WTC11 (cell line): ENCODE measurements around the gene A1CF. TPM values are rescaled to one million over a fixed set of nuclear protein-coding genes. Genes with fewer than 3 reads are reported as not detected.

ENCODE experiments used
- ATAC-seq: fragments of 200-7000 bp; cut with Tn5 transposase; 2 replicates; pipeline ENCODE4 v1.10.0; 2021; ENCODE audit warnings: mild to moderate bottlenecking, moderate library complexity
- CTCF ChIA-PET: fragments of 300-600 bp; sonication (Branson Sonifier 250); formaldehyde crosslinking; loops from one replicate; lab custom pipeline; 2021; ENCODE audit warnings: antibody characterized with exemption; lab: Charles Lee
- POLR2A ChIA-PET: fragments of 350-600 bp; sonication (Branson Sonifier 250); formaldehyde crosslinking; loops from one replicate; lab custom pipeline; 2021; ENCODE audit warnings: antibody characterized with exemption; lab: Charles Lee
- DNase-seq: peaks from one replicate; pipeline ENCODE4 v3.0.0; 2021; ENCODE audit warnings: low spot score
- H3K27ac Mint-ChIP-seq: 2 replicates; pipeline ENCODE4 v1.8.0; 2021; ENCODE audit warnings: mixed read lengths
- H3K27me3 Mint-ChIP-seq: 2 replicates; pipeline ENCODE4 v1.8.0; 2021; ENCODE audit warnings: low read depth, mild to moderate bottlenecking, moderate library complexity, mixed read lengths
- H3K36me3 Mint-ChIP-seq: 2 replicates; pipeline ENCODE4 v1.8.0; 2021; ENCODE audit warnings: mixed read lengths
- H3K4me1 Mint-ChIP-seq: 2 replicates; pipeline ENCODE4 v1.8.0; 2022; ENCODE audit warnings: mixed read lengths
- H3K4me3 Mint-ChIP-seq: 2 replicates; pipeline ENCODE4 v1.8.0; 2021; ENCODE audit warnings: mild to moderate bottlenecking, moderate library complexity, mixed read lengths
- H3K9me3 Mint-ChIP-seq: 2 replicates; pipeline ENCODE4 v1.8.0; 2021; ENCODE audit warnings: mixed read lengths
- ATF1 ChIP-seq: sonication (generic); formaldehyde crosslinking; IDR thresholded peaks from 2 replicates; pipeline ENCODE4 v1.8.1; 2023; ENCODE audit warnings: mild to moderate bottlenecking, moderate library complexity, missing genetic modification reagents
- CBFB ChIP-seq: sonication (generic); formaldehyde crosslinking; IDR thresholded peaks from 2 replicates; pipeline ENCODE4 v1.8.1; 2022; ENCODE audit warnings: mild to moderate bottlenecking, low read depth, missing genetic modification reagents
- EMX1 ChIP-seq: fragments of 250-450 bp; sonication (Bioruptor Pico); IDR thresholded peaks from 2 replicates; pipeline ENCODE4 v1.8.0; 2021; ENCODE audit warnings: mild to moderate bottlenecking
- GRHL2 ChIP-seq: fragments of 250-450 bp; sonication (Bioruptor Pico); IDR thresholded peaks from 2 replicates; pipeline ENCODE4 v1.8.0; 2022; ENCODE audit warnings: mild to moderate bottlenecking, moderate library complexity; ENCODE audit not compliant: insufficient replicate concordance, severe bottlenecking
- JAZF1 ChIP-seq: fragments of 250-450 bp; sonication (Bioruptor Pico); IDR thresholded peaks from 2 replicates; pipeline ENCODE4 v1.9.0; 2021; ENCODE audit warnings: moderate library complexity, mild to moderate bottlenecking, inconsistent platforms
- KAT7 ChIP-seq: sonication (generic); formaldehyde crosslinking; IDR thresholded peaks from 2 replicates; pipeline ENCODE4 v1.8.1; 2023; ENCODE audit warnings: missing genetic modification reagents, mild to moderate bottlenecking, borderline replicate concordance
- NFATC4 ChIP-seq: fragments of 250-450 bp; sonication (Bioruptor Pico); IDR thresholded peaks from 2 replicates; pipeline ENCODE4 v1.9.0; 2021; ENCODE audit warnings: mild to moderate bottlenecking
- OVOL2 ChIP-seq: fragments of 250-450 bp; sonication (Bioruptor Pico); IDR thresholded peaks from 2 replicates; pipeline ENCODE4 v1.9.0; 2021; ENCODE audit warnings: mild to moderate bottlenecking, borderline replicate concordance
- PRRX2 ChIP-seq: fragments of 250-450 bp; sonication (Bioruptor Pico); IDR thresholded peaks from 2 replicates; pipeline ENCODE4 v1.8.0; 2021; ENCODE audit warnings: mild to moderate bottlenecking
- TEAD1 ChIP-seq: sonication (generic); formaldehyde crosslinking; IDR thresholded peaks from 2 replicates; pipeline ENCODE4 v1.8.0; 2022; ENCODE audit warnings: mild to moderate bottlenecking, missing genetic modification reagents
- TP53 ChIP-seq: sonication (generic); formaldehyde crosslinking; IDR thresholded peaks from 2 replicates; pipeline ENCODE4 v1.8.1; 2023; ENCODE audit warnings: mild to moderate bottlenecking, missing genetic modification reagents
- ZBTB21 ChIP-seq: sonication (generic); formaldehyde crosslinking; IDR thresholded peaks from 2 replicates; pipeline ENCODE4 v1.8.1; 2023; ENCODE audit warnings: mild to moderate bottlenecking, missing genetic modification reagents, borderline replicate concordance
- ZNF219 ChIP-seq: sonication (generic); formaldehyde crosslinking; IDR thresholded peaks from 2 replicates; pipeline ENCODE4 v1.8.0; 2023; ENCODE audit warnings: missing genetic modification reagents, mild to moderate bottlenecking, borderline replicate concordance
- ZNF423 ChIP-seq: fragments of 250-450 bp; sonication (Bioruptor Pico); IDR thresholded peaks from 2 replicates; pipeline ENCODE4 v2.1.2; 2022; ENCODE audit warnings: mild to moderate bottlenecking, moderate library complexity
- ZNF671 ChIP-seq: fragments of 250-450 bp; sonication (Bioruptor Pico); IDR thresholded peaks from 2 replicates; pipeline ENCODE4 v1.8.0; 2021; ENCODE audit warnings: mild to moderate bottlenecking
- total RNA-seq: library from RNA; stranded (reverse); gene quantifications from 3 replicates; pipeline ENCODE4 v1.2.3, GENCODE V29; 2021
- TF ChIP-seq, protein P1 (sequence below): sonication (generic); formaldehyde crosslinking; IDR thresholded peaks from 2 replicates; pipeline ENCODE4 v1.8.0; 2022; ENCODE audit warnings: mild to moderate bottlenecking, missing genetic modification reagents
- TF ChIP-seq, protein P2 (sequence below): fragments of 200-600 bp; IDR thresholded peaks from 2 replicates; pipeline ENCODE4 v1.8.0; 2022; ENCODE audit warnings: antibody characterized with exemption
- TF ChIP-seq, protein P3 (sequence below): sonication (generic); formaldehyde crosslinking; IDR thresholded peaks from 2 replicates; pipeline ENCODE4 v1.8.0; 2022; ENCODE audit warnings: mild to moderate bottlenecking, missing genetic modification reagents
- TF ChIP-seq, protein P4 (sequence below): fragments of 250-450 bp; sonication (Bioruptor Pico); IDR thresholded peaks from 2 replicates; pipeline ENCODE4 v1.9.0; 2021; ENCODE audit warnings: mild to moderate bottlenecking, borderline replicate concordance
- TF ChIP-seq, protein P5 (sequence below): sonication (generic); formaldehyde crosslinking; IDR thresholded peaks from 2 replicates; pipeline ENCODE4 v1.8.0; 2022; ENCODE audit warnings: mild to moderate bottlenecking, missing genetic modification reagents
- TF ChIP-seq, protein P6 (sequence below): fragments of 250-450 bp; sonication (Bioruptor Pico); IDR thresholded peaks from 2 replicates; pipeline ENCODE4 v2.1.2; 2022; ENCODE audit warnings: mild to moderate bottlenecking, moderate library complexity

The A1CF gene
- total RNA-seq, 1 experiment from 2014 or later = 0.07 TPM

DNA sequence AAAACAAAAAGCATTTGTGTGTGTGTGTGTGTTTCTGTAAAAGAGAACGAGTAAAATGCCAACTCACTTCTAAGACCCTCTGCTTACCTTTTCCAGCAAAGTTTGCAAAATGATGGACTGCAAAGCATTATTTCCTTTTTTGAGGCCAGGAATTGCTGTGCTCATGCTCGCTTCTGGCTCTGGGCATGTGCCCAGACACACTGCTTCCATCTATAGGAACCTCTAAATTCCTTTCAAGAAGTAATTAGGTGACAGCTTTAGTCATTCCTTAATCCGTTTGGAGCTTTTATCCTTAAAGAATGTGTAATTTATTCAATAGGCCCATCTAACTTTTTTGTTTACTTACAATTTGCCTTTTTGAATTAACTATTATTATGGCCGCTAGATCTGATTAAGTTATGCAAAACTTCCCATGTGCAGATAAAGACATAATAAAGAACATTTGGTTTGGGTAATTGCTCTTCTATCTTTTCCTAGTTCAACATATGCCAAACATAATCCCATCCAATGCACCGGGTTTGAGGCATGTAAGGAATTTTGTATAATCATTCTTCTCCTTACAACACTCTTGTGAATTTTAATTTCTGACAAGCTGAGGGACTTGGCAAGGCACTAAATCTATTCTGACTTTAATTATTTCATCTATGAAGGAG is 34.7 kb downstream of the A1CF start:
- Mint-ChIP-seq H3K27me3 (no peaks in the 10 kb centered on the region; the same call in 1 of the 2 replicates), H3K36me3 (no peaks in the 10 kb centered on the region), H3K27ac (no peak overlapping the region), H3K9me3 (no peaks in the 10 kb centered on the region), H3K4me1 (peaks cover 13% of the 10 kb centered on the region), H3K4me3 (no peak overlapping the region)
- ATAC-seq (no peak), DNase-seq (no peak)
- ChIA-PET POLR2A (no interaction called here), CTCF (interaction anchor here (1.0 kb wide), 1 partner anchor 16 kb away, joined by 3 read pairs; no protein-coding TSS in a partner anchor)
- TF ChIP-seq GRHL2 (CRISPR knock-in tag) (no peak), KAT7 (CRISPR knock-in tag) (no peak), CBFB (CRISPR knock-in tag) (no peak), TEAD1 (no peak), ATF1 (CRISPR knock-in tag) (no peak), ZBTB21 (CRISPR knock-in tag) (no peak)
- TF ChIP-seq, protein P1, sequence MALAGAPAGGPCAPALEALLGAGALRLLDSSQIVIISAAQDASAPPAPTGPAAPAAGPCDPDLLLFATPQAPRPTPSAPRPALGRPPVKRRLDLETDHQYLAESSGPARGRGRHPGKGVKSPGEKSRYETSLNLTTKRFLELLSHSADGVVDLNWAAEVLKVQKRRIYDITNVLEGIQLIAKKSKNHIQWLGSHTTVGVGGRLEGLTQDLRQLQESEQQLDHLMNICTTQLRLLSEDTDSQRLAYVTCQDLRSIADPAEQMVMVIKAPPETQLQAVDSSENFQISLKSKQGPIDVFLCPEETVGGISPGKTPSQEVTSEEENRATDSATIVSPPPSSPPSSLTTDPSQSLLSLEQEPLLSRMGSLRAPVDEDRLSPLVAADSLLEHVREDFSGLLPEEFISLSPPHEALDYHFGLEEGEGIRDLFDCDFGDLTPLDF (CRISPR knock-in tag) = no peak

DNA sequence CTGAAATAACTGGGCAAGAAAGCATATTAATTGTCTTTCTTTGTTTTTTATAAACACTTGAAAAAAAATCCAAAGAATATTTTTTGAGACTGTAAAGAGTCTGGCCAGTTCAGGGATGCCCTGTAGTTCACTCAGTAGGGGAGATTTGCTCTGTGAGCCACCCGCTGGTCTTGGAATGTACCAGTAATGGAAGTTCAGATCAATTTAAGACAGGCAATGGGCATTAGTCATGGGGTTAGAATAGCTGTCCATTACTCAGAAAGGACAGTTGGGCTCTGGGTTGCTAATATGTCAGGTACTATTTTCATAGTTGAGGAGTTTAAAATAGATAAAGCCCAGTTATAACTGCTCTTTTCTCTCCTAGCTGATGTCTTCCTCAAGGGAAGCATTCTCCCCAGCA is 38.7 kb downstream of the A1CF start:
- TF ChIP-seq ZNF671 (CRISPR knock-in tag) (no peak), ZNF423 (peak; percentile 59; the same call in 1 of the 2 replicates)
- no peaks in the 10 kb centered on the region for H3K9me3 Mint-ChIP-seq
- H3K36me3 Mint-ChIP-seq = no peaks in the 10 kb centered on the region
- ChIA-PET CTCF (no interaction called here), POLR2A (no interaction called here)
- H3K4me1 Mint-ChIP-seq = peaks cover 13% of the 10 kb centered on the region
- H3K27me3 Mint-ChIP-seq = no peaks in the 10 kb centered on the region
- H3K4me3 Mint-ChIP-seq = no peak overlapping the region
- DNase-seq (no peak), ATAC-seq (peak; percentile 67)
- no peak overlapping the region for H3K27ac Mint-ChIP-seq

DNA sequence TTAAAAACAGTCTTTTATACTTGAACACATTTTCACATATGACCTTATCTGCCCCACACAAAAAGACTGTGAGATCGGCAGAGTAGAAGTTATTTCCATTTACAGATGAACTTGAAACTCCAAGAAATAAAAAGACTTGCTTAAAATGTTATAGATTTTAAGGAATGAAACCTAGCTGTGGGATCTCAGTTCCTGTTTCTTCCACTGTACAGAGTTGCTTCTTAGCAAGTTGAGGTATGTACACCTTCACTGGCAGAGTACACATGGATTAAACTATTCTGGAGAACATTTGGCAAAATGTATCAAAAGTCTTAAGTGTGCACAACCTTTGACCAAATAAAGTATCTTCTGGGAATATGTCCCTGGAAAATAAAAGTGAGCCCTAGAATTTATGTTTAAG is 48.3 kb downstream of the A1CF start:
- Mint-ChIP-seq H3K9me3 (no peaks in the 10 kb centered on the region), H3K27me3 (no peaks in the 10 kb centered on the region), H3K27ac (no peak overlapping the region), H3K36me3 (no peaks in the 10 kb centered on the region), H3K4me3 (no peak overlapping the region), H3K4me1 (no peaks in the 10 kb centered on the region)
- ATAC-seq (no peak), DNase-seq (no peak)
- ChIA-PET POLR2A (no interaction called here), CTCF (no interaction called here)
- TF ChIP-seq, protein P2, sequence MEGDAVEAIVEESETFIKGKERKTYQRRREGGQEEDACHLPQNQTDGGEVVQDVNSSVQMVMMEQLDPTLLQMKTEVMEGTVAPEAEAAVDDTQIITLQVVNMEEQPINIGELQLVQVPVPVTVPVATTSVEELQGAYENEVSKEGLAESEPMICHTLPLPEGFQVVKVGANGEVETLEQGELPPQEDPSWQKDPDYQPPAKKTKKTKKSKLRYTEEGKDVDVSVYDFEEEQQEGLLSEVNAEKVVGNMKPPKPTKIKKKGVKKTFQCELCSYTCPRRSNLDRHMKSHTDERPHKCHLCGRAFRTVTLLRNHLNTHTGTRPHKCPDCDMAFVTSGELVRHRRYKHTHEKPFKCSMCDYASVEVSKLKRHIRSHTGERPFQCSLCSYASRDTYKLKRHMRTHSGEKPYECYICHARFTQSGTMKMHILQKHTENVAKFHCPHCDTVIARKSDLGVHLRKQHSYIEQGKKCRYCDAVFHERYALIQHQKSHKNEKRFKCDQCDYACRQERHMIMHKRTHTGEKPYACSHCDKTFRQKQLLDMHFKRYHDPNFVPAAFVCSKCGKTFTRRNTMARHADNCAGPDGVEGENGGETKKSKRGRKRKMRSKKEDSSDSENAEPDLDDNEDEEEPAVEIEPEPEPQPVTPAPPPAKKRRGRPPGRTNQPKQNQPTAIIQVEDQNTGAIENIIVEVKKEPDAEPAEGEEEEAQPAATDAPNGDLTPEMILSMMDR = no peak
- TF ChIP-seq ZBTB21 (CRISPR knock-in tag) = no peak
- TF ChIP-seq, protein P3, sequence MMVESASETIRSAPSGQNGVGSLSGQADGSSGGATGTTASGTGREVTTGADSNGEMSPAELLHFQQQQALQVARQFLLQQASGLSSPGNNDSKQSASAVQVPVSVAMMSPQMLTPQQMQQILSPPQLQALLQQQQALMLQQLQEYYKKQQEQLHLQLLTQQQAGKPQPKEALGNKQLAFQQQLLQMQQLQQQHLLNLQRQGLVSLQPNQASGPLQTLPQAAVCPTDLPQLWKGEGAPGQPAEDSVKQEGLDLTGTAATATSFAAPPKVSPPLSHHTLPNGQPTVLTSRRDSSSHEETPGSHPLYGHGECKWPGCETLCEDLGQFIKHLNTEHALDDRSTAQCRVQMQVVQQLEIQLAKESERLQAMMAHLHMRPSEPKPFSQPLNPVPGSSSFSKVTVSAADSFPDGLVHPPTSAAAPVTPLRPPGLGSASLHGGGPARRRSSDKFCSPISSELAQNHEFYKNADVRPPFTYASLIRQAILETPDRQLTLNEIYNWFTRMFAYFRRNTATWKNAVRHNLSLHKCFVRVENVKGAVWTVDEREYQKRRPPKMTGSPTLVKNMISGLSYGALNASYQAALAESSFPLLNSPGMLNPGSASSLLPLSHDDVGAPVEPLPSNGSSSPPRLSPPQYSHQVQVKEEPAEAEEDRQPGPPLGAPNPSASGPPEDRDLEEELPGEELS (CRISPR knock-in tag) = no peak
- TF ChIP-seq, protein P4, sequence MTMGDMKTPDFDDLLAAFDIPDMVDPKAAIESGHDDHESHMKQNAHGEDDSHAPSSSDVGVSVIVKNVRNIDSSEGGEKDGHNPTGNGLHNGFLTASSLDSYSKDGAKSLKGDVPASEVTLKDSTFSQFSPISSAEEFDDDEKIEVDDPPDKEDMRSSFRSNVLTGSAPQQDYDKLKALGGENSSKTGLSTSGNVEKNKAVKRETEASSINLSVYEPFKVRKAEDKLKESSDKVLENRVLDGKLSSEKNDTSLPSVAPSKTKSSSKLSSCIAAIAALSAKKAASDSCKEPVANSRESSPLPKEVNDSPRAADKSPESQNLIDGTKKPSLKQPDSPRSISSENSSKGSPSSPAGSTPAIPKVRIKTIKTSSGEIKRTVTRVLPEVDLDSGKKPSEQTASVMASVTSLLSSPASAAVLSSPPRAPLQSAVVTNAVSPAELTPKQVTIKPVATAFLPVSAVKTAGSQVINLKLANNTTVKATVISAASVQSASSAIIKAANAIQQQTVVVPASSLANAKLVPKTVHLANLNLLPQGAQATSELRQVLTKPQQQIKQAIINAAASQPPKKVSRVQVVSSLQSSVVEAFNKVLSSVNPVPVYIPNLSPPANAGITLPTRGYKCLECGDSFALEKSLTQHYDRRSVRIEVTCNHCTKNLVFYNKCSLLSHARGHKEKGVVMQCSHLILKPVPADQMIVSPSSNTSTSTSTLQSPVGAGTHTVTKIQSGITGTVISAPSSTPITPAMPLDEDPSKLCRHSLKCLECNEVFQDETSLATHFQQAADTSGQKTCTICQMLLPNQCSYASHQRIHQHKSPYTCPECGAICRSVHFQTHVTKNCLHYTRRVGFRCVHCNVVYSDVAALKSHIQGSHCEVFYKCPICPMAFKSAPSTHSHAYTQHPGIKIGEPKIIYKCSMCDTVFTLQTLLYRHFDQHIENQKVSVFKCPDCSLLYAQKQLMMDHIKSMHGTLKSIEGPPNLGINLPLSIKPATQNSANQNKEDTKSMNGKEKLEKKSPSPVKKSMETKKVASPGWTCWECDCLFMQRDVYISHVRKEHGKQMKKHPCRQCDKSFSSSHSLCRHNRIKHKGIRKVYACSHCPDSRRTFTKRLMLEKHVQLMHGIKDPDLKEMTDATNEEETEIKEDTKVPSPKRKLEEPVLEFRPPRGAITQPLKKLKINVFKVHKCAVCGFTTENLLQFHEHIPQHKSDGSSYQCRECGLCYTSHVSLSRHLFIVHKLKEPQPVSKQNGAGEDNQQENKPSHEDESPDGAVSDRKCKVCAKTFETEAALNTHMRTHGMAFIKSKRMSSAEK = no peak
- TF ChIP-seq ATF1 (CRISPR knock-in tag) = no peak
- TF ChIP-seq GRHL2 (CRISPR knock-in tag) = no peak
- TF ChIP-seq, protein P5, sequence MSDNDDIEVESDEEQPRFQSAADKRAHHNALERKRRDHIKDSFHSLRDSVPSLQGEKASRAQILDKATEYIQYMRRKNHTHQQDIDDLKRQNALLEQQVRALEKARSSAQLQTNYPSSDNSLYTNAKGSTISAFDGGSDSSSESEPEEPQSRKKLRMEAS (CRISPR knock-in tag) = no peak
- TF ChIP-seq NFATC4 = no peak
- no peak for TF ChIP-seq ZNF219 (CRISPR knock-in tag)
- TF ChIP-seq, protein P6, sequence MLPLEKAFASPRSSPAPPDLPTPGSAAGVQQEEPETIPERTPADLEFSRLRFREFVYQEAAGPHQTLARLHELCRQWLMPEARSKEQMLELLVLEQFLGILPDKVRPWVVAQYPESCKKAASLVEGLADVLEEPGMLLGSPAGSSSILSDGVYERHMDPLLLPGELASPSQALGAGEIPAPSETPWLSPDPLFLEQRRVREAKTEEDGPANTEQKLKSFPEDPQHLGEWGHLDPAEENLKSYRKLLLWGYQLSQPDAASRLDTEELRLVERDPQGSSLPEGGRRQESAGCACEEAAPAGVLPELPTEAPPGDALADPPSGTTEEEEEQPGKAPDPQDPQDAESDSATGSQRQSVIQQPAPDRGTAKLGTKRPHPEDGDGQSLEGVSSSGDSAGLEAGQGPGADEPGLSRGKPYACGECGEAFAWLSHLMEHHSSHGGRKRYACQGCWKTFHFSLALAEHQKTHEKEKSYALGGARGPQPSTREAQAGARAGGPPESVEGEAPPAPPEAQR (CRISPR knock-in tag) = no peak
- TF ChIP-seq PRRX2 (CRISPR knock-in tag) = no peak
- no peak for TF ChIP-seq EMX1 (CRISPR knock-in tag)
- no peak for TF ChIP-seq TP53 (CRISPR knock-in tag)
- TF ChIP-seq OVOL2 = no peak
- TF ChIP-seq JAZF1 (CRISPR knock-in tag) = no peak
